ENCODE results near the gene EPHA7. TPM values are rescaled to one million over a fixed set of nuclear protein-coding genes. Genes with fewer than 3 reads are reported as not detected.

Gene EPHA7
- total RNA-seq, 1 experiment from 2014 or later: 0.17 TPM

GRCh38 chr6:93282521-93283031 is 136.8 kb downstream of the EPHA7 start:
- CTCF ChIA-PET: no interaction called here
- TF ChIP-seq, protein P1, sequence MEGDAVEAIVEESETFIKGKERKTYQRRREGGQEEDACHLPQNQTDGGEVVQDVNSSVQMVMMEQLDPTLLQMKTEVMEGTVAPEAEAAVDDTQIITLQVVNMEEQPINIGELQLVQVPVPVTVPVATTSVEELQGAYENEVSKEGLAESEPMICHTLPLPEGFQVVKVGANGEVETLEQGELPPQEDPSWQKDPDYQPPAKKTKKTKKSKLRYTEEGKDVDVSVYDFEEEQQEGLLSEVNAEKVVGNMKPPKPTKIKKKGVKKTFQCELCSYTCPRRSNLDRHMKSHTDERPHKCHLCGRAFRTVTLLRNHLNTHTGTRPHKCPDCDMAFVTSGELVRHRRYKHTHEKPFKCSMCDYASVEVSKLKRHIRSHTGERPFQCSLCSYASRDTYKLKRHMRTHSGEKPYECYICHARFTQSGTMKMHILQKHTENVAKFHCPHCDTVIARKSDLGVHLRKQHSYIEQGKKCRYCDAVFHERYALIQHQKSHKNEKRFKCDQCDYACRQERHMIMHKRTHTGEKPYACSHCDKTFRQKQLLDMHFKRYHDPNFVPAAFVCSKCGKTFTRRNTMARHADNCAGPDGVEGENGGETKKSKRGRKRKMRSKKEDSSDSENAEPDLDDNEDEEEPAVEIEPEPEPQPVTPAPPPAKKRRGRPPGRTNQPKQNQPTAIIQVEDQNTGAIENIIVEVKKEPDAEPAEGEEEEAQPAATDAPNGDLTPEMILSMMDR (IDR thresholded peaks at IDR 0.05; ENCODE audit: unreplicated experiment): no peak
- DNase-seq: no peak
- BruUV-seq (replicated peaks): no TSS peak
- Mint-ChIP-seq H3K4me1 (ENCODE audit: low read depth, unreplicated experiment) (no peaks in the 10 kb centered on the region), H3K4me3 (ENCODE audit: low read depth, unreplicated experiment) (no peak overlapping the region), H3K27me3 (ENCODE audit: unreplicated experiment) (no peaks in the 10 kb centered on the region), H3K27ac (ENCODE audit: unreplicated experiment) (no peak overlapping the region), H3K36me3 (ENCODE audit: insufficient read depth, unreplicated experiment) (no peaks in the 10 kb centered on the region), H3K9me3 (ENCODE audit: low read depth, unreplicated experiment) (peaks cover 10% of the 10 kb centered on the region)
- intact Hi-C loops (cut with micrococcal nuclease; ENCODE audit: unreplicated experiment): no loop called here

DNA sequence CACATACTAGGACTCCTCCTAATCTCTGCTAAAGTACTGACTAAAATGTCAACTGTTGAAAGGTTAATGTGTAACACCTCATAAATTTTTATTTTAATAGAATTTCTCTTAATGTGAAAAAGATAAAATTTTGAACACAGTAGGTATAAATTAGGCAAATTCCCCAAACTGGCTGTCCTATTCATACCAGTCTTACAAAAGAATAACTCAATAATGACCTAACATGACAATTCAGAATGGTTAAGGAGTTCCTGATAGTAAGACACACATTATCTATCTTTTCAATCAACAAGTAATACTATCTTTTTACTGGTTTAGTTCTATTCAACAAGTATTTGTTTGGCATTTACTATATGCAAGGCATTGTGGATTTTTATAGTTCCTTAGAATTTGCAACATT is 141.1 kb downstream of the EPHA7 start:
- DNase-seq: no peak
- Mint-ChIP-seq H3K27me3 (ENCODE audit: unreplicated experiment) (no peaks in the 10 kb centered on the region), H3K9me3 (ENCODE audit: low read depth, unreplicated experiment) (no peaks in the 10 kb centered on the region), H3K4me1 (ENCODE audit: low read depth, unreplicated experiment) (no peaks in the 10 kb centered on the region), H3K36me3 (ENCODE audit: insufficient read depth, unreplicated experiment) (no peaks in the 10 kb centered on the region), H3K27ac (ENCODE audit: unreplicated experiment) (no peak overlapping the region), H3K4me3 (ENCODE audit: low read depth, unreplicated experiment) (no peak overlapping the region)
- BruUV-seq (replicated peaks): no TSS peak
- intact Hi-C loops (cut with micrococcal nuclease; ENCODE audit: unreplicated experiment): no loop called here
- CTCF ChIA-PET: no interaction called here
- TF ChIP-seq, protein P1 (IDR thresholded peaks at IDR 0.05; ENCODE audit: unreplicated experiment): no peak

DNA sequence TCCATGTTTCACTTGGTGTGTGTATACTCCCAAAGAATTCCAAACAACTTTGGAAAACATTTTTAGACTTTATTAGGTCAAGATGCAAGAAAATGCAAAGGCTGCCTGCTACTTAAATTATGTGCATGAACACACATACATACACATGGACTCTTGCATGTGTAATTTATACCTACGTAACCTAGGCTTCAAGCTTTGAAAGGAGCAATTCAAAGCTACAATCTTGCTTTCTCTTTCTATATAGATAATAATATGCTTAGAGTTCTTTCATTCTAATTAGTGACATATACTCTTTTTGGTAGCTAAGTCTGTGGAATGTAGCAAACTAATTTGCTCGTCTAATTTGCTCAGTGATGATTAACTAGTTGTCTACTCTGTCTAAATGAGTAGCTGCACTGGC is 146.5 kb downstream of the EPHA7 start:
- TF ChIP-seq, protein P1 (IDR thresholded peaks at IDR 0.05; ENCODE audit: unreplicated experiment): no peak
- no peak overlapping the region for H3K4me3 Mint-ChIP-seq (ENCODE audit: low read depth, unreplicated experiment)

DNA sequence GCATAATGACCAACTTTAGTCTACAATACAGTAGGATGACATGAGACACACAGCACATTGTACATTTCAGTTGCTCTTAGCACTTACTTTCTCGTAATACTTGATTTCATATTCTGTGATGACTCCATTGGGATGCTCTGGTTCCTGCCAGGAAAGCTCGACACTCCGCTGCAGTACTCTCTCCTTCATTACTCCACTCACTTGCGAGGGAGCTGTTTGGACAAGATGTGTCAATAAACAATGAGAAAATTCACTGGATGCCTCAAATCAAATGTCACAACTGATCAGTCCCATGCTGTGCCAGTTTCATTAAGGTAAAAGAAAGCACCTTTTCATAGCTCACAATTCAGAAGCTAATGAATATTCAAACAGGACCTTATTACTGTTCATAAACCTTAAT is 147.1 kb downstream of the EPHA7 start:
- CTCF ChIA-PET: no interaction called here
- no TSS peak for BruUV-seq (replicated peaks)
- Mint-ChIP-seq H3K9me3 (ENCODE audit: low read depth, unreplicated experiment) (no peaks in the 10 kb centered on the region), H3K27me3 (ENCODE audit: unreplicated experiment) (no peaks in the 10 kb centered on the region), H3K4me1 (ENCODE audit: low read depth, unreplicated experiment) (no peaks in the 10 kb centered on the region), H3K4me3 (ENCODE audit: low read depth, unreplicated experiment) (no peak overlapping the region), H3K36me3 (ENCODE audit: insufficient read depth, unreplicated experiment) (no peaks in the 10 kb centered on the region), H3K27ac (ENCODE audit: unreplicated experiment) (no peak overlapping the region)
- DNase-seq: no peak
- intact Hi-C loops (cut with micrococcal nuclease; ENCODE audit: unreplicated experiment): no loop called here
- TF ChIP-seq, protein P1 (IDR thresholded peaks at IDR 0.05; ENCODE audit: unreplicated experiment): no peak

More for the DNA sequence above, 146.5 kb downstream of the EPHA7 start:
- Mint-ChIP-seq H3K9me3 (ENCODE audit: low read depth, unreplicated experiment) (no peaks in the 10 kb centered on the region), H3K27me3 (ENCODE audit: unreplicated experiment) (no peaks in the 10 kb centered on the region), H3K4me1 (ENCODE audit: low read depth, unreplicated experiment) (no peaks in the 10 kb centered on the region), H3K36me3 (ENCODE audit: insufficient read depth, unreplicated experiment) (no peaks in the 10 kb centered on the region), H3K27ac (ENCODE audit: unreplicated experiment) (no peak overlapping the region)
- no TSS peak for BruUV-seq (replicated peaks)
- intact Hi-C loops (cut with micrococcal nuclease; ENCODE audit: unreplicated experiment): no loop called here
- CTCF ChIA-PET: no interaction called here
- no peak for DNase-seq
